Lung (tissue), 12 donors: ENCODE results near the gene LTB4R. TPM values are rescaled to one million over a fixed set of nuclear protein-coding genes. Genes with fewer than 3 reads are reported as not detected.

Source experiments
- ATAC-seq: fragments of 200-7000 bp; cut with Tn5 transposase; one replicate; pipeline ENCODE4 v1.9.1; 2020; ENCODE audit warnings: moderate number of reproducible peaks; ENCODE audit not compliant: insufficient read depth, low FRiP score
- DNase-seq, 3 donors: peaks; one replicate each; pipeline ENCODE4 v3.0.0-alpha.2; 2013 to 2017
- H3K27ac ChIP-seq, 2 donors: one replicate each; pipeline ENCODE4 v1.5.1; 2013; ENCODE audit warnings: mild to moderate bottlenecking in 2 of 2, moderate library complexity in 2 of 2, control low read depth in 1 of 2, inconsistent platforms in 1 of 2, low read depth in 1 of 2, low read length in 1 of 2
- H3K27me3 ChIP-seq, 3 donors: one replicate each; pipeline ENCODE4 v1.5.1; 2013; ENCODE audit warnings: low read length in 2 of 3; ENCODE audit not compliant: control insufficient read depth in 3 of 3, insufficient read depth in 3 of 3
- H3K36me3 ChIP-seq, 4 donors: one replicate each; pipeline ENCODE4 v1.5.1; 2013; ENCODE audit warnings: low read length in 4 of 4, mild to moderate bottlenecking in 1 of 4, moderate library complexity in 1 of 4; ENCODE audit not compliant: control insufficient read depth in 4 of 4, insufficient read depth in 4 of 4
- H3K4me1 ChIP-seq, 5 donors: one replicate each; pipeline ENCODE4 v1.5.1; 2013; ENCODE audit warnings: low read length in 5 of 5, mild to moderate bottlenecking in 2 of 5, moderate library complexity in 1 of 5; ENCODE audit not compliant: control insufficient read depth in 5 of 5, insufficient read depth in 5 of 5
- H3K4me3 ChIP-seq: one replicate; pipeline ENCODE4 v1.5.1; 2013; ENCODE audit warnings: mild to moderate bottlenecking, control low read depth, moderate library complexity
- H3K9ac ChIP-seq, 2 donors: one replicate each; pipeline ENCODE4 v1.5.1; 2013; ENCODE audit warnings: low read length in 2 of 2, control low read depth in 1 of 2; ENCODE audit not compliant: insufficient read depth in 1 of 2
- H3K9me3 ChIP-seq, 4 donors: one replicate each; pipeline ENCODE4 v1.5.1; 2013; ENCODE audit warnings: low read length in 3 of 4, mild to moderate bottlenecking in 1 of 4, moderate library complexity in 1 of 4; ENCODE audit not compliant: control insufficient read depth in 4 of 4, insufficient read depth in 3 of 4
- CTCF ChIP-seq: IDR thresholded peaks from 2 replicates; pipeline ENCODE4 v1.5.1; 2012; ENCODE audit warnings: mild to moderate bottlenecking; ENCODE audit errors: control extremely low read depth, extremely low read depth
- WGBS, 2 donors: extraction: QIAGEN DNeasy Blood & Tissue Kit; methylation state at CpG; one replicate each; pipeline ENCODE4 v1.1.7; 2013; 5-methylcytosine and 5-hydroxymethylcytosine counted together
- polyA plus RNA-seq, 2 donors: library from polyadenylated mRNA; stranded (reverse); fragments of 200-250 nt; gene quantifications; one replicate each; pipeline ENCODE4 v1.2.1, GENCODE V29; 2013
- total RNA-seq, 2 donors: library from RNA; depleted of rRNA in 1 of 2; stranded (reverse); fragments of >200 nt in 1 of 2; gene quantifications; one replicate each; pipeline ENCODE4 v1.2.1, GENCODE V29; 2014 to 2021
- donor health status: control.
- donor health status: control.
- donor health status: Bipolar disorder and iron deficiency.
- donor health status: healthy.
- donor health status: DM: yes; HTN: yes; CAD: no.

LTB4R gene
- total and polyA plus RNA-seq, 4 donors: 4.4 to 47.0 (median 11.0) TPM

GRCh38 chr14:24329073-24329663 lies 17.9 kb downstream of the LTB4R start:
- Histone ChIP-seq H3K27ac (peak overlapping the region in 1 of 2 donors; percentile 34), H3K9ac (no peak overlapping the region), H3K4me1 (peaks cover 0 to 13% (median under 1%) of the 10 kb centered on the region in 5 donors), H3K9me3 (no peaks in the 10 kb centered on the region), H3K36me3 (peaks cover 0 to 4% (median 0%) of the 10 kb centered on the region in 4 donors), H3K27me3 (peaks cover 0 to 19% (median 17%) of the 10 kb centered on the region in 3 donors), H3K4me3 (no peak overlapping the region)
- DNase-seq (no peak), ATAC-seq (no peak)
- no peak for TF ChIP-seq CTCF
- 85 to 88% methylated on average over 11 to 12 of the region's 12 CpGs for WGBS, 2 donors

- H3K4me3 ChIP-seq: no peak overlapping the region
- H3K36me3 ChIP-seq: peaks cover 0 to 4% (median 0%) of the 10 kb centered on the region in 4 donors
- 32 to 51% methylated on average over 9 of the region's 9 CpGs for WGBS, 2 donors
- H3K27ac ChIP-seq: peak overlapping the region in 1 of 2 donors; percentile 34
- ATAC-seq (no peak), DNase-seq (no peak)
- TF ChIP-seq CTCF: no peak
- no peak overlapping the region for H3K9ac ChIP-seq
- peaks cover 0 to 25% (median 20%) of the 10 kb centered on the region in 3 donors for H3K27me3 ChIP-seq
- H3K4me1 ChIP-seq: peaks cover 0 to 17% (median 6%) of the 10 kb centered on the region in 5 donors
- H3K9me3 ChIP-seq: no peaks in the 10 kb centered on the region
These were observed 18.4 kb downstream of the LTB4R start for GRCh38 chr14:24329736-24330135.

- Histone ChIP-seq H3K36me3 (peaks cover 0 to 4% (median 0%) of the 10 kb centered on the region in 4 donors), H3K9me3 (no peaks in the 10 kb centered on the region), H3K9ac (no peak overlapping the region), H3K4me3 (no peak overlapping the region), H3K4me1 (peaks cover 0 to 20% (median 9%) of the 10 kb centered on the region in 5 donors), H3K27me3 (peaks cover 0 to 38% (median 32%) of the 10 kb centered on the region in 3 donors), H3K27ac (no peak overlapping the region)
- 88 to 94% methylated on average over 10 of the region's 10 CpGs for whole genome bisulfite sequencing, 2 donors
- DNase-seq: no peak
- no peak for ATAC-seq
- TF ChIP-seq CTCF: no peak
These were observed 19.8 kb downstream of the LTB4R start for GRCh38 chr14:24330973-24331674.
